DMS114 treated with DMSO at 0.1 percent for 48 hours (cell line): ENCODE measurements around the gene PTP4A2.

ENCODE experiments used
- DNase-seq: peaks from one replicate; lab custom pipeline; 2025; ENCODE audit not compliant: unreplicated experiment; lab: John Stamatoyannopoulos, UW

Gene PTP4A2

DNA sequence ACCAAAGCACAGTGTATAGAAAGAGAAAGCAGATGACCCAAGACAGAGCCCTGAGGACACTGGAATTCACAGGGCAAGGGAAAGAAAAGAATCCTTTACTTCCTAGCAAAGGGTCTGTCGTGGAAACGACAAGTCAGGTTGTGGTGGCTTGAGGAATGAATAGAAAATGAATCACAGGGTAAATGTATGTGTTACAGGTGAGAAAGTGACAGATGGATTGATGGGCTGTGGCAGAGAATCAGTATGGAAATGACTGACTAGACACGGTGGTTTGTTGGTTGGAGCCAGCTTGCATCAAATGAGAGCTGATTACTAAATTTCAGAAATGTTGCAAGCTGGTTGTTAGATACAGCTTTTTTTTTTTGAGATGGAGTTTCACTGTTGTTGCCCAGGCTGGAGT is 46.9 kb downstream of the PTP4A2 start:
- no peak for DNase-seq

DNA sequence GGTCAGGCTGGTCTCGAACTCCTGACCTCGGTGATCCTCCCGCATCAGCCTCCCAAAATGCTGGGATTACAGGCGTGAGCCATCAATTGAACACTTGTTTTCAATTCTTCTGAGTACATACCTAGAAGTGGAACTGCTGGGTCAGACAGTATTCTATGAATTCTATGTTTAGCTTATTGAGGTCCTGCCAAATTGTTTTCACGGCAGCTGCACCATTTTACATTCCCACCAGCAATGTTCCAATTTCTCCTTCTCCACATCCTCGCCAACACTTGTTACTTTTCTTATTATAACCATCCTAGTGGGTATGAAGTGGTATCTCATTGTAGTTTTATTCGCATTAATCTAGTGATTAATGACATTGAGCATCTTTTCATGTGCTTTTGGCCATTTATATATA is 49.9 kb downstream of the PTP4A2 start:
- no peak for DNase-seq

DNA sequence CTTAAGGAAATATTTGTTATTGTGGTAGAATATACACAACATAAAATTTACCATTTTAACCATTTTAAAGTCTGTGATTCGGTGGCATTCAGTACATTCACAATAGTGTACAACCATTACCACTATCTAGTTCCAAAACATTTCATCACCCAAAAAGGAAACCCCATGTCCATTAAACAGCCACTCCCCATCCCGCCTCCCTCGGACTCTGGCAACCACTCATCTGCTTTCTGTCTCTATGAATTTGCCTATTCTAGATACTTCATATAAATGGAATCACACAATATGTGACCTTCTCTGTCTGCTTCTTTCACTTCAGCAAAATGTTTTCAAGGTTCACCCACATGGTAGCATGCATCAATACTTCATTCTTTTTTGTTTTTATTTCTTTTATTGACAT is 51.3 kb downstream of the PTP4A2 start:
- no peak for DNase-seq

DNA sequence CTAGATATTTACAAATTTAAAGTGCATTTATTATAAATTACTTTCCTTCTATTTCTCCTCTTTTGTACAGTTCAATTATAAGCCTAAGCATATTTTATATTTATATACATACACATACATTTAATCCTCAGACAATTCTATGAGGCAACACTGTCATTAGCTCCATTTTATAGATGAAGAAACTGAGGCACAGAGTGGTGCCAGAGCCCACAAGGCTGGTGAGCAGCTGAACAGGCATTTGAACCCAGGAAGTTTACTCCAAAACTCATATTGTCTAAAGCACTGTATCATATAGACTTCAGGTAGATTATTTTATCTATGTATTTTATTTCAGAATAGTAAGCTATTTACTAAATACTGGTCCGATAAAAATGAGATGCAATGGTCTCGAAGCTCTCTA is 52.3 kb downstream of the PTP4A2 start:
- DNase-seq: no peak

DNA sequence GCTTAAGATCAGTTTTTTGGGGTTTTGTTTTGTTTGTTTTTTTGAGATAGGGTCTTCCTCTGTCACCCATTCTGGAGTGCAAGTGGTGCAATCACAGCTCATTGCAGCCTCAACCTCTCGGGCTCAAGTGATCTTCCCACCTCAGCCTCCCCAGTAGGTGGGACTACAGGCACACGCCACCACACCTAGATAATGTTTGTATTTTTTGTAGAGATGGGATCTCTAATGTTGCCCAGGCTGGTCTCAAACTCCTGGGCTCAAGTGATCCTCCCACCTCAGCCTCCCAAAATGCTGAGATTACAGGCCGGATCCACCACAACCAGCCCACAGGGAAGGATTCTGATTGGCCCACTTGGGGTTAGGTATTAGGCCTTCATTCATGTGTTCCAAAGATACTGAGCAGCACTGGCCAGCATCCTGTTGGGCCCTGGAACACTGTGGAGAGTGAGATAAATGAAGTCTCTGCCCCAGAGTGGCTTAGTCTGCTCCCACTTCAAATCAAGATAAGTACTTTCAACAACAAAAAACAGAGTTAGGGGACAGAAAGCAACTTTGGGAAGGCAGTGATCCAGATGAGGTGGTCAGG is 54.7 kb downstream of the PTP4A2 start:
- no peak for DNase-seq

DNA sequence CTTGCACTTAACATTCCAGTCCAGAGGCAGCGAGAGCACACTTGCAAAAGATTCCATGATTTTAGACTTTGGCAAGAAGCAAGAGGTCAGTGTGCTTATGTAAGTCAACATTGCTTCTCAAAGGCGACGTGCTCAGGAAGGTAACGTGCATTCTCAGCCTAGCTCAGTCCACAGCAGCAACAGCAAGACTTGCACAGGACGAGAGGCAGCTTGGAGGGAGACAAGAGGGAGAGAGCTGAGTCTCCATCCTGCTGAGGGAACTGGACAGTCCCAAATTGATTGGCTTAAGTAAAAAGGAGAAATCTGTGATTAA is 56.5 kb downstream of the PTP4A2 start:
- no peak for DNase-seq

DNA sequence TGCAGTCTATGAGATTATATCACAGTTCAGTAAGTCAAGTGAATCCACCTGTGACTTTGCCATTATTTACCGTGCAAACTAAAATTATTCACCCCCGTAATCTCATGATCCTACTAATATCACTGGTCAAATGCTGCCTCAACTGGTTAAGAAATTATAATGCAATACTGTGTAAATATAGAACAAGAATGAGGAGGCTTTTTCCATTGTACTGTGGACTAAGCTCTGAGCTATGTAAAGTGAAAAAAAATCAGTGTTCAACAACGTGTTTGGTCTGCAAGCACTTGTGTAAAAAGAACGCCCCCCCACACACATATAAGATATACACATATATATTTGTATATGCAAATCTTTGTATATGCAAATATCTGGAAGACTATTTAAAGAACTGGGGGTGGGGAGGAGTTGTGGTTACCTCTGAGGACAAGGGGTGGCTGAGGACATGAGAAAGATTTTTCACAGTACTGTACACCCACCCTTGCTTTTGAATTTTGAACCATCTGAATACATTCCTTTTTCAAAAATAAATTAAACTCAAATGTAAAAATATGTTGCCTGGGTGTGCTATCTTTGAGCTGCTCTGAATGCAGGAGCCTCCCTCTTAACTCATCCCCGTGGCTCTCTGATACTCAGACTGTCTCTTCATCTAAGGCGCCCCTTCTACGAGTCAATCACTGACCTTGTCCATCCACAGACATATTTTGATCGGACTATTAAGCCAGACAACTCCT is 57.0 kb downstream of the PTP4A2 start:
- no peak for DNase-seq

DNA sequence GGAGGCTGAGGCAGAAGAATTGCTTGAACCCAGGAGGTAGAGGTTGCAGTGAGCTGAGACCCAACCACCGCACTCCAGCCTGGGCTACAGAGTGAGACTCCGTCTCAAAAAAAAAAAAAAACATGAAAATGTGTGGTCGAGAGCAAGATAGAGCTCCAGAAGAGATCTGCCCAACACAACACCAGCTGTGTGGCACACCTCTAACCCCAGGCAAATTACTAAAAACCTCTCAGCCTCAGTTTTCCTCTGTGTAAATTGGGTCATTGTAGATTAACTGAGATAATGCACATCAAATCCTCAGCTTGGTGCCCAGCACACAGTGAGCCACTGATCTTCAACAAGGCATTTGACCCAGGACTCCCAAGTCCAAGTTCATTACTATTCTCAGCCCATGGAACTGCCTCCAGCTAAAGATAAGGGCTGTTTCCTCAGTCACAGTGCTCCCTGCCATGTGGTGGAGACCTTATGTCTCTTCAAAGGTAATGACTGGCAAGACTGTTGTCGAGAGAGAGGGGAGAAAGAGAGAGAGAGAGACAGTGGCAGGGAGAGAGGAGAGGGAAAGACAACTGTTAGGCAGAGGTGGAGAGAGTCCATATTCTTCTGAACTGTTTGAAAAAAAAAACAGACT is 58.1 kb downstream of the PTP4A2 start:
- DNase-seq: no peak

DNA sequence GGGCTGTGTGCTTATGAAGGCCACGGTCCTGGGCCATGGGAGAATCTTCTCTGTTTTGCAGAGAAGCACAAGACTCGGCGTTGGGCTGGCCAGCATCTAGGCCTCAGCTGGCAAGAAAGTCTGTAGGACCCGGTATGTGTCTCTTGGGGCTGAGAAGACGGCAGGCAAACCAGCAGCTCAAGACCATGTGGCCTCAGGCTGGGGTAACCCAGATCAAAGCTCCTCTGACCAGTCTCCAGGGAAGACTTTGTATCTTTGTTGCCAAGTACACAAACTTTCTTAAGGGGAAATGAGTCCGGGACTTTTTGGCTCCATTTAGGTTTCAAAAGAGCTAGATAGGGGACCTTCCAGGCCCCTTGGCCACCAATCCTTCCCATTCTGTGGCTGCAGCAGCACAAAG is 60.1 kb downstream of the PTP4A2 start:
- DNase-seq: no peak

DNA sequence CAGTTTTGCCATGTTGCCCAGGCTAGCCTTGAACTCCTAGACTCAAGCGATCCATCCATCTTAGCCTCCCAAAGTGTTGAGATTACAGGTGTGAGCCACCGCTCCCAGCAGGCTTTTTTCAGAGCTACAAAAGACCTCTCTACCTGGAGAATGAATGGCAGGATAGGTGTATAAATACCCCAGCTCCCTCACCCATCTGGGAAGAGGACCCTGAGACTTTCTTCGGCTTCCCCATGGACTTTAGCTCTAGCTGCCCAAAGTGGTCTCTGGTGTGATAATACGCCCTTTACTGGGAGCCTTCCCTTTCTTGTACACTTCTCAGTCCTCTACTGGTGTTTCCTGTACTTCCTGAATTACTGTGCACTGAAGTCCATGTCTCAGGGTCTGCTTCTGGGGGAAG is 60.6 kb downstream of the PTP4A2 start:
- DNase-seq: no peak

DNA sequence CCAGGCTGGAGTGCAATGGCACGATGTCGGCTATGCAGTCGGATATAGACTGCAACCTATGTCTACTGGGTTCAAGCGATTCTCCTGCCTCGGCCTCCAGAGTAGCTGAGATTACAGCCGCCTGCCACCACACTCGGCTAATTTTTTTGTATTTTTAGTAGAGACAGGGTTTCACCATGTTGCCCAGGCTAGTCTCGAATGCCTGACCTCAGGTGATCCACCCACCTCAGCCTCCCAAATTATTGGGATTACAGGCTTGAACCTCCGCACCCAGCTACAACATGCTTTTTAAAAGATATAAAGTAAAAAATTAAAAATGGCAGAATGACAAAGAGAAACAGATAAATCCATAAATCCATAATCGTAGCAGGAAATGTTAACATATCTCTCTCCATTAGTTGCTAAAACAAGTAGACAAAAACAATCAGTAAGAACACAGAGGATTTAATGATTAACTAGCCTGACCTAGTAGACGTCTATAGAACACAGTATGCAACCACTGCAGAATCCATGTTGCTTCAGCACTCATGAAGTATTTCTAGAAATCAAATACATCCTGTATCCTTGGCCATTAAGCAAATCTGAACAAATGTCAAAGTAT is 62.4 kb downstream of the PTP4A2 start:
- DNase-seq: no peak

DNA sequence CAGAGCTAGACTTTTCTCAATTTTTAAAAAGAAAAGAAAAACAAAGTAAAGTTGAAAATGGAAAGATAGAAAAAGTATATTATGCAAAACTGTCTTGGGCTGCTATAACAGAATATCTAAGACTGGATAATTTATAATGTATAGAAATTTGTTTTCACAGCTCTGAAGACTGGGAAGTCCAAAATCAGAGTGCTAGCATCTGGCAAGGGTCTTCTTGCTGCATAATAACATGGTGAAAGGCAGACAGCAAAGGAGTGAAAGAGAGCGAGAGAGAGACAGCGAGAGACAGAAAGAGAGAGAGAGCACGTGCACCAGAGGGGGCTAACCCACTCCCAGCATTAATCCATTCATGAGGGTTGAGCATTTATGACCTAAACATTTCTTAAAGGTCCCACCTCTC is 63.2 kb downstream of the PTP4A2 start:
- DNase-seq: no peak

DNA sequence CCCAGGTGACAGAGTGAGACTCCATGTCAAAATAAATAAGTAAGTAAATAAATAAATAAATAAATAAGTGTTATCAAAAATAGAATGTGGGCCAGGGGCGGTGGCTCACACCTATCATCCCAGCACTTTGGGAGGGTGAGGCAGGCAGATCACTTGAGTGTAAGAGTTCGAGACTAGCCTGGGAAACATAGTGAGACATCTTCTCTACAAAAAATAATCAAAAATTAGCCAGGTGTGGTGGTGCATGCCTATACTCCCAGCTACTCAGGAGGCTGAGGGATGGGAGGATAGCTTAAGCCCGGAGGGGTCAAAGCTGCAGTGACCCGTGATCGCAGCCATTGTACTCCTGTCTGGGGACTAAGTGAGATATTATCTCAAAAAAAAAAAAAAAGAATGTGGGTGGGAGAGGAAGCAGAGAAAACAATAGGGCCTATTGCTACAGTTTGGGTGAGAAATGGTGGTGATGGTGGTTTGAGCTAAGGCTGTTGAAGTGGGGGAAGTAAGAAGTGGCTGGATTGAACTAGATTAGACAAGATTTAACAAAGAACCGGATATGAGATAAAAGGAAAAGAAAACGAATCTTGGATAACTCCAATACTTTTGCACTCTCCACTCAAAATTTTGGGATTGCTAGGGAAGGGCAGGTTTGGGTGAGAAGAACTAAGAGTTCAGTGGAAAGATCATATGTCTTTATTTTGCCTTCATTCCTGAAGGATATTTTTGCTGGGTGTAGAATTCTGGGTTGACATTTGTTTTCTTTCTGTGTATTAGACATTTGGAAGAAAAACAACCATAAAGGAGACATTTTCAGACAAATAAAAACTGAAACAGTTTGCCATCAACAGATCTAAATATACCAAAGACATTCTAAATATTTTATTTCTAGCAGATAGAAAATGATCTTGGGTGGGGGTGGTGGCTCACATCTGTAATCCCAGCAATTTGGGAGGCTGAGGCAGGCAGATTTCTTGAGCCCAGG is 65.2 kb downstream of the PTP4A2 start:
- DNase-seq: no peak

DNA sequence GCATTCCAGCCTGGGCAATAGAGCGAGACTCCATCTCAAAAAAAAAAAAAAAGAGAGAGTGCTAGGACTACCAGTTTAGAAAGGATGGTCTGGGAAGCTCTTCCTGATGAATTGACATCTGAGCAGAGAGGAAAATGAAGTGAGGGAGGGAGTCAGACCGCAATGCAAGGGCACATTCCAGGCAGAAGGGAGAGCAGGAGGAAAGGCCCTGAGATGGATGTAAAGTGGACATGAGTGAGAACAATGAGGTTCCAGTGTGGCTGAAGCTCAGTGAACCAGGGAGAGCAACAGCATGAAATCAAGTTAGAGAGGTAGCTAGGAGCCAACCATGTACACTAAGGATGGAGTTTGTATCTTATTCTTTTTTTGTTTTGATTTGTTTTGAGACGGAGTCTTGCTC is 66.5 kb downstream of the PTP4A2 start:
- no peak for DNase-seq

DNA sequence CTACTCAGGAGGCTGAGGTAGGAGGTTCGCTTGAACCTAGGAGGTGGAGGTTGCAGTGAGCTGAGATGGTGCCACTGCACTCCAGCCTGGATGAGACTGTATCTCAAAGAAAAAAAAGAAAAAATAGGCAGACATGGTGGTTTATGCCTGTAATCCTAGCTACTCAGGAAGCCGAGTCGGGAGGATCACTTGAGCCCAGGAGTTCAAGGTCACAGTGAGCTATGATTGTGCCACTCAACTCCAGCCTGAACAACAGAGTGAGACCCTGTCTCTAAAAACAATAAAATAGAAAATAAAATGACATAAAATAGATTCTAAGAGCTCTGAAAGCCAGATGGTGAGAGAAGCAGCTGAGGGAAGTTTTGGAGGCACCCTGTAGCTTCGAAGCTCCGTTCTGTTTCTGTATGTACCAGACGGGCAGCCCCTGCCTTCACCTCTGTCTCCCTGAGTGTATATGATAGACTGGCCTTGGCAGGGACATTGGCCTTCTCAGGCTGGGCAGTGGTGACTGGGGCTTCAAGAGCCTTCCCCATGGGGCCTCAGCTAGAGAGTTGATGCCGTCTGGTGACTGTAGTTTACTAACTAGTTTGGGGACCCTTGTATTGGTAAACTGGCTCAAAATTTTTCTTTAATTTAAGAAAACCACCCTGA is 68.0 kb downstream of the PTP4A2 start:
- DNase-seq: no peak

DNA sequence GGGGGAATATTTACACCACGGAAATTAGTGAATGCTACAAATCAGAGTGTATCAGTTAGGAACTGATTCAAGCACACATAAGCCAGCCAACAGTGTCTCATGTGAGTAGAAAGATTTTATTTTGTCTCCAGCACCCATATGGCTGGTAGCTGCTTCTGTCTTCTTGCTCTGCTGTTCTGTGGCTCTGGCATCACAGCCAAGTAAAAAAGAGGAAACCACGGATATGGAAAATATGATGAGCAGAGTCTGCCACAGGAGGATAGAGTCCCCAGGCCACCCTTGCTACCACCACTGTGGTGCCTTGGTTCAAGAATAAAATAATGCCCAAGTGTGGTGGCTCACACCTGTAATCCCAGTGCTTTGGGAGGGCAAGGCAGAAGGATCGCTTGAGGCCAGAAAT is 68.7 kb downstream of the PTP4A2 start:
- no peak for DNase-seq

DNA sequence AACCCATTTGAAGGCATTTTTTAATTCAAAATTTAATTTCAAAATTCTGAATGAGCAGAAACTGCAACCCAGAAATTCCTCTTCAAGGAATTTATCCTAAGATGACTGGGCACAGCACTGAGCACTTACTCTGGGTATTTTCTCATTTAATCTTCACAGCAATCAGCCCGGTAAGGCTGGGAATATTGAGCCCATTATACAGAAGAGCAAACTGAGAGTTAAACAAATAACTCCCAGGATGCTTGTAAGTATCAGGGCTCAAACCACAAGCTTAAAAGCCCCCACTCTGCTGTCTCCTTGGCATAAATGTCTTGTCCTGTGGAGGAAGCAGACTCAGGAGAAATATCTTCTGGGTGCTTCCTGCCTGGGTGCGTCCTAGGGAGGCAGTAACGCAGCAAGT is 69.3 kb downstream of the PTP4A2 start:
- DNase-seq: no peak

DNA sequence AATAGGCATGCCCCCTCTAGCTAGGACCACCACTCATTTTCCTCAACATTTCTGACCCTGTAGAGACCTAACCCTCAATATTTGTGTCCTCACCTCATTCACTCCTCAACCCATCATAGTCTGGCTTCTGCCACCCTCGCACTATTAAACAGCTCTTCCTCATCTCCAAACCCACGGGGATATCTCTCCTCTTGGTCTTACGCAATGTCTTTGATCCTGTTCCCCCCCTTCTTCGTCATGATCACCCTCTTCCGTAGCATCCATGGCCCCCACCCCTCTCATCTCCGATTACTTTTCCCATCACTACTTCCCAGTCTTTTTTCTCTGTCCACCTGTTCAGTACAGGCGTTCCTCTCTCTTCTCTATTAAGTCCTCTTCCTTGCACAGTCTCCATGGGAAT is 70.6 kb downstream of the PTP4A2 start:
- DNase-seq: no peak

DNA sequence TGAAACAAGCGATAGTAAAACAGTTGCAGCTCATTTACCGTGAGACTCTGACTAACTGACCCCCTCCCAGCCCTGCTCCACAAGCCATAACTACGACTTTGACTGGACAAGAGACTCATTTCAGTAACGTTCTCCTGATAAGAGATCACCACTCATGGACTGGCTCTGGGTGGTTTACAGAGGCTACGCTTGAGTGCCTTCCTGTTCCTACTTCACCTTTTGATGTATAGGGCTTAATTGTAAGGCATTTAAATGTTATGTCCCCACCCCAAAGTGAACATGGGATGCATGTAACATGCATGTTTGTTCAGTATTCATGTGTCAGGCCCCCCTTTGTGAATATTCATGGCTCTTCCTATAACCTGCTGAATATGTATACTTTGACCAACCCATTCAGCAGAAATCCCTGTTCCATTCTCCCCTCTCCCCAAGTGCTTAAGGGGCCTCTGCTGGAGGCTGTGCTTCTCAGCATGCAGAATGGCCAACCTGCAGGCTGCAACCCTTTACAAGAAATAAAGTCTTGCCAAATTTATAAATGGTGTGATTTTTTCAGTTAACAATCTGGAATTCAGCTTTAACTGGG is 71.6 kb downstream of the PTP4A2 start:
- no peak for DNase-seq

DNA sequence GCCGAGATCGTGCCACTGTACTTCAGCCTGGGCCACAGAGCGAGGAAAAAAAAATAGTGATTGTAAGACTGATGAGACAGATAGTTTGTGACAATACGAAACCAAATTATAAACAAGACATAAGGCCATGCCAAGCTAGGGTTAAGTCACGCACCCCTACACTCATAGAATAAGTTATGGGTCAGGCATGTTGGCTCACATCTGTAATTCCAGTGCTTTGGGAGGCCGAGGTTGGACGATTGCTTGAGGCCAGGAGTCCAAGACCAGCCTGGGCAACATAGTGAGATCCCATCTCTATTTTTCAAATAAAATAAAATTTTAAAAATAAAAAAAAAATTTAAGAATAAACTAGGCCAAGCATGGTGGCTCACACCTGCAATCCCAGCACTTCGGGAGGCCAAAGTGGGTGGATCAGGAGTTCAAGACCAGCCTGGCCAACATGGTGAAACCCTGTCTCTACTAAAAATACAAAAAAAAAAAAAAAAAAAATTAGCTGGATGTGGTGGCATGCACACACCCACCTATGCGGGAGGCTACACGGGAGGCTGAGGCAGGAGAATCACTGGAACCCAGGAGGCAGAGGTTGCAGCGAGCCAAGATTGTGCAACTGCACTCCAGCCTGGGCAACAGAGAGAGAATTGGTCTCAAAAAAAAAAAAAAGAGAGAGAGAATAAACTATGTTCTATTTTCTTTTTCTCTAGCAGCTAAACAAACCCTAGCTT is 72.3 kb downstream of the PTP4A2 start:
- DNase-seq: no peak
